Limb (tissue), 2 donors: ENCODE results near the gene HDGFL2.

Experiments used
- DNase-seq, 2 donors: peaks; one replicate each; pipeline ENCODE4 v3.0.0-alpha.2; 2016; ENCODE audit errors: extremely low spot score in 2 of 2

Gene HDGFL2

GRCh38 chr19:4444765-4445741 is 27.0 kb upstream of the HDGFL2 start:
- no peak for DNase-seq

- DNase-seq, result no peak
These were observed 26.0 kb upstream of the HDGFL2 start for GRCh38 chr19:4445963-4446703.

- DNase-seq, result no peak
These were observed 25.3 kb upstream of the HDGFL2 start for GRCh38 chr19:4446704-4447200.

- no peak for DNase-seq
These were observed 24.6 kb upstream of the HDGFL2 start for GRCh38 chr19:4447327-4448146.

GRCh38 chr19:4448147-4448985 is 23.7 kb upstream of the HDGFL2 start:
- DNase-seq, result no peak

- DNase-seq, result no peak
These were observed 23.0 kb upstream of the HDGFL2 start for GRCh38 chr19:4449022-4449638.

- DNase-seq, result no peak
These were observed 22.5 kb upstream of the HDGFL2 start for GRCh38 chr19:4449639-4450028.

- no peak for DNase-seq
These were observed 19.7 kb upstream of the HDGFL2 start for GRCh38 chr19:4452230-4452990.

GRCh38 chr19:4453232-4454179 is 18.6 kb upstream of the HDGFL2 start:
- no peak for DNase-seq

GRCh38 chr19:4454747-4455718 is 17.1 kb upstream of the HDGFL2 start:
- DNase-seq, result no peak

- peak; percentile 31 to 68 for DNase-seq
These were observed 16.2 kb upstream of the HDGFL2 start for GRCh38 chr19:4455719-4456475.

- DNase-seq, result peak; percentile 55 to 66
These were observed 15.6 kb upstream of the HDGFL2 start for GRCh38 chr19:4456476-4456842.

- peak; percentile 66 to 90 for DNase-seq
These were observed 15.0 kb upstream of the HDGFL2 start for GRCh38 chr19:4456843-4457653.

- DNase-seq, result peak; percentile 97 to 99
These were observed 14.3 kb upstream of the HDGFL2 start, which contains the start of gene UBXN6 for GRCh38 chr19:4457654-4458395. TSS of gene UBXN6 (minus strand) at chr19:4457794. CDS start at chr19:4457697, 97 bp downstream.
